Kidney glomerular epithelial cell (primary cell): ENCODE results near the gene SPATA2.
"Not testable (repeated sequence)": the region's sequence is repeated elsewhere in the genome, so short reads cannot be mapped to it uniquely, and the experiment has no call there.

Source experiments
- DNase-seq: peaks from one replicate; lab custom pipeline; 2025; lab: John Stamatoyannopoulos, UW

SPATA2 gene

GRCh38 chr20:49901588-49901987 is 13.7 kb downstream of the SPATA2 start:
- DNase-seq: no peak

GRCh38 chr20:49899541-49900383 is 15.6 kb downstream of the SPATA2 start:
- no peak for DNase-seq

- DNase-seq: no peak
Measured at GRCh38 chr20:49896204-49896603, 19.1 kb downstream of the SPATA2 start.

- not testable (repeated sequence) for DNase-seq
Measured at GRCh38 chr20:49895474-49896093, 19.7 kb downstream of the SPATA2 start.

GRCh38 chr20:49894073-49894470 is 21.3 kb downstream of the SPATA2 start:
- DNase-seq: no peak

- no peak for DNase-seq
Measured at GRCh38 chr20:49893242-49894072, 21.9 kb downstream of the SPATA2 start.

GRCh38 chr20:49892817-49893216 is 22.5 kb downstream of the SPATA2 start:
- no peak for DNase-seq

- DNase-seq: no peak
Measured at GRCh38 chr20:49892260-49892659, 23.1 kb downstream of the SPATA2 start.

GRCh38 chr20:49891476-49892110 is 23.7 kb downstream of the SPATA2 start:
- no peak for DNase-seq

- DNase-seq: no peak
Measured at GRCh38 chr20:49890471-49891361, 24.6 kb downstream of the SPATA2 start.

- no peak for DNase-seq
Measured at GRCh38 chr20:49889935-49890333, 25.4 kb downstream of the SPATA2 start.

GRCh38 chr20:49889001-49889934 is 26.1 kb downstream of the SPATA2 start:
- no peak for DNase-seq

GRCh38 chr20:49888212-49889000 is 26.9 kb downstream of the SPATA2 start:
- peak; percentile 85 for DNase-seq

GRCh38 chr20:49887251-49888211 is 27.8 kb downstream of the SPATA2 start:
- DNase-seq: no peak

- DNase-seq: no peak
Measured at GRCh38 chr20:49886571-49887213, 28.6 kb downstream of the SPATA2 start.

GRCh38 chr20:49885558-49886332 is 29.6 kb downstream of the SPATA2 start:
- DNase-seq: no peak
